GM19035 (cell line): Measurements from ENCODE around the gene ASPHD2.
"Not testable (repeated sequence)": the region's sequence is repeated elsewhere in the genome, so short reads cannot be mapped to it uniquely, and the experiment has no call there.

Experiments
- ATAC-seq: cut with Tn5 transposase; IDR thresholded peaks from one replicate; pipeline ENCODE4 v1.9.1; 2021; ENCODE audit not compliant: unreplicated experiment

ASPHD2 gene

DNA sequence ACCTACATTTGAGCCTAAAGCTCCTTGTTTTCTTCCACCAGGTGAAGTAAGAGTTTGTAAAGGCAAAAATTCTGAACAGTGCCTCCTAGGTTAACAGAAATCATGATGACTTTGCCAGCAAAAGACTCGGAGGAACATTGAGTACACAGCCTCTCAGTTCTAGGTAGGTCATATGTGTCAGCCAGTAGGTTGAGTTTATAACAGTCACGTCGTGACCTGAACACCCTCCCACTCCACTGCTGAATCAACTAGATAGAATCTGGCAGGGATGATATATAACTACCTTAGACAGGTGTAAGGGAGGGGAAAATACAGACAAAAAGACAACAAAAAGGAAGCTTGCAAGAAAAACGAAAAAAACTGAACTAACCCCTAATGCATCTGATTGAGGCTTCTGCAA is 12.8 kb upstream of the ASPHD2 start:
- ATAC-seq, result no peak

DNA sequence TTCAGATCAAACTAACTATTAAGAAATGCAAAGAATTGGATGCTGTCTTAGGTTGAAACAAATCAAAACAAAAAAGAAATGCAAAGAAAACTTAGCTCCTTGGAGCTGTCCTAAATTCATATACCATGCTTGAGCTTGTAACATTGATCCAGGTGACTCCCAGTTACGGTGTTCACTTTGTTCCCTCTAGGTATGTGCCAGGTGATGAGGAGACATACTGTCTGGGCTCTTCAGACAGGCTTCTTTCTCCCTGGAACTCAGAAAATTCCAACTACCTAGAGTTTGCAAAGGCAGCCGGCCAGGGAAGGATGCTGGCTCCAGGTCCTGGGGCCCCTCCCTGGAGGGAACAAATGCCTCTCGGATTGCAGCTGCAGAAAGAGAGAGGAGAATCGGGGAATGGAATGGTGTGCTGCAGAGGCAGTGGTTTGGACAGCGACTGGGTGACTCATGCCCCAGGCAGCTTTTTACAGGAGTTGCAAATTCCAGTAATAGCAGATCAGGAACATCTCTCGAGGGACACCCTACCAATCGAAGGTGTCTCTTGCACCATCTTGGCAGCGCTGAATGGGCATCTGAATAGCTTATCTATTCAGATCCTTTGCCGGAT is 12.3 kb upstream of the ASPHD2 start:
- ATAC-seq, result no peak

- ATAC-seq, result no peak
These were observed 11.7 kb upstream of the ASPHD2 start for GRCh38 chr22:26417406-26417805.

DNA sequence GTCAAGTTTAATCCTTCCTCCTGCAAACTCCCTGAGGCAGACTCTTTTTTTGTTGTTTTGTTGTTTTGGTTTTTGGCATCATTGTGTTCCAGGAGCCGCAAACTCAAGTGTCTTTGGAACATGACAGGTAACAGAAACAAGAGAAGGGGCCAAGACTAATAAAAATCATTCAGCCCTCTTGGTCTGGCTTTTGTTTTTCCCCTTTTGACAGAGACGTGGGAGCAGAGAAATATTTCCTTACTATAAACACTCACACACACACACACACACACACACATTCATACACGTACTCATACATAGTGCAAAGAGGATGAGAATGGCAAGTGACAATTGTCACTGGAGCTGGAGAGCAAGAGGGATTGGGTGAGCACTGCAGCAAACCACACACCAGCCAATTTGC is 10.4 kb upstream of the ASPHD2 start:
- ATAC-seq, result no peak

- no peak for ATAC-seq
These were observed 2.1 kb upstream of the ASPHD2 start for GRCh38 chr22:26426924-26427323.

DNA sequence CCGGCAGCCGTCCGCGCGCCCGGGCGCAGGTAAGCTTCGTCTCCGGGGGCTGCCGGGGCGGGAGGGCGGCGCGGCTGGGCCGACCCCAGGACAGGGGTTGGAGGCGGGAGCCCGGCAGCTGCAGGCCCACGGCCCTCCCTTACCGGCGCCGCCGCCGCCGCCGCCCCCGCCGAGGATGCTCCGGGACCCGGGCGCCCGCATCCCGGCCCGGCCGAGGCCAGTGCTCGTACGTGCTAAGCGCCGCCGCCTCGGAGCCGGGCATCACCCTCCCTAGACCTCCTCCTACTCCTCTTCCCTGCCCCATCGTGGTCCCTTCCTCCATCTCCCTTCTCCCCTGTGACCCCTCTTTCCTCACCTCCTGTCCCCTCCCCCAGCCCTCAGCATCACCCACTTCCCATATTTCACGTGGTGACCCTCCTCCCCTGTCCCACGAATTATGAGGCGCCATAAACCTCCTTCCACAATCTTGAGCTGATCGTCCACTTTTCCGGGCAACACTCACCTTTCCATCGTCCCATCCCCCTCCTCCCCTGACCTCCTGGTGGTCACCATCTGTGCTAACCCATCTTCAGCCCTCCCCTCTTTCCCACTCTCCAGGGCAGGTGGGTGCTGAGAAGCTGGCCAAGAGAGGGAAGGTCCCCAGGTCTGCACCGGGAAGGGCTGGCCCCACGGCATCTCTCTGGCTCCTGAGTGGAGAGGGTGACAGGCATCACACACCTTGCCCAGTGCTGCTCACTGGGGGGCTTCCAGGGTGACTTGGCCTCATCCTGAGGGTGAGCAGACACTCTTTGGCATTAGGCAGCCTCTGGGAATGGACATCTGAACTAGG is 612 bp downstream of the ASPHD2 start:
- ATAC-seq, result peak; percentile 7

DNA sequence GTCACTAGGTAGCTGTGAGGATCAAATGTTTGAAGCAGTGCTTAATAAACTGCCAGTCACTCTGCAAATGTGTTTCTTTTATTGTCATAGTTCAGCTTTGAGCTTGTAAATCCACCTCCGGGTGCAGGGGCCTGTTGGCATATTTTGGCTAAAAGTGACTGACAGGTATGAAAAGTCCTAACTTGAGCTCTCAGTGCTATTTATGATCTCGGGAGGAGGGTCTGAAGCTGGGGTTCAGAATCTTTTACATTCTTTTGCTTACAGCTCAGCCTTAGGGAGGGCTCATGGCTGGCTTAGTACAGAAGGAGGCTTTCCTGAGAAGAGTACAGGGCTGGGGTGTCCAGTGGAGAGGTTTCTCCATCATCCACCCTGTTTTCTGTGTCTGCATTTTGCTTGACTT is 1.5 kb downstream of the ASPHD2 start:
- ATAC-seq, result no peak

GRCh38 chr22:26431261-26431995 is 2.4 kb downstream of the ASPHD2 start:
- no peak for ATAC-seq

GRCh38 chr22:26432619-26433311 is 3.7 kb downstream of the ASPHD2 start:
- ATAC-seq, result no peak

GRCh38 chr22:26433805-26434204 is 4.7 kb downstream of the ASPHD2 start:
- no peak for ATAC-seq

GRCh38 chr22:26435327-26436093 is 6.5 kb downstream of the ASPHD2 start:
- no peak for ATAC-seq

- no peak for ATAC-seq
These were observed 7.9 kb downstream of the ASPHD2 start for GRCh38 chr22:26436903-26437515.

- no peak for ATAC-seq
These were observed 8.8 kb downstream of the ASPHD2 start for GRCh38 chr22:26437694-26438392.

GRCh38 chr22:26438776-26439175 is 9.7 kb downstream of the ASPHD2 start:
- not testable (repeated sequence) for ATAC-seq

- no peak for ATAC-seq
These were observed 10.5 kb downstream of the ASPHD2 start for GRCh38 chr22:26439559-26439958.

- ATAC-seq, result no peak
These were observed 13.2 kb downstream of the ASPHD2 start for GRCh38 chr22:26442086-26442756.

DNA sequence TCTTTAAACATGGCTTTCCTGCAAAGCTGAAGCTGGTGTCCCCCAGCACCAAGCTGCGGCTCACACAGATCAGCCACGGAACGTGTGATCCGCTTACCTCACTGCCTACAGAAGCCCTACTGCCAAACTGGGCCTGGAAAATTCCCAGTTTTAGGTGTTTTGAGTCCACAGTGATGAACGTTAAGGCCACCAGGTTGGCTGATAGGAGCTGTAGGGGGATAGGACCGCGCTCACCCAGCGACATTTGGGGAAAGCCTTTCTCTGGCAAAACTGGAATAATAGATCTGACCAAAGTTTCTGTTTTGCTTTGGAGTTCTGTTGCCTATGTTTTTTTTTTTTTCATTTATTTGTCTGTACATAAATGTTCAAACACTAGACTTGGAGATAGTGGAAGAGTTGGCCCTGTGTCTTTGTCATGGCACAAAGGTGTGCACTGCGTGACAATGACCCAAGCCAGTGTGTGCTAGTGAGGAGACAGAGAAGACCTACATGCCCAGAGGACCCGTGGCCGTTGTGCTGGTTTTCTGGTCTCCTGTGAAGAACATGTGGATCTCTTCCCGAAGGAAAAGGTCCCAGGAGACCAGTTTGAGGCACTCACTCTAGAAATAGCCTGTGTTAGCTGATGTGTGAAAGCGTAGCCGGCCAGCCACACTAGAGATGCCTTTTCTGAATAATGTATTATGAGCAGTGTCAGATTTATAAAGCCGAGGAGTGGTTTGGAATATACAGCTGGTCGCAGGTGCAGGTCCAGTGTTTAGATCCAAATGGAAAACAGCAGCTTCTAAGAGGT is 15.0 kb downstream of the ASPHD2 start:
- ATAC-seq, result no peak

DNA sequence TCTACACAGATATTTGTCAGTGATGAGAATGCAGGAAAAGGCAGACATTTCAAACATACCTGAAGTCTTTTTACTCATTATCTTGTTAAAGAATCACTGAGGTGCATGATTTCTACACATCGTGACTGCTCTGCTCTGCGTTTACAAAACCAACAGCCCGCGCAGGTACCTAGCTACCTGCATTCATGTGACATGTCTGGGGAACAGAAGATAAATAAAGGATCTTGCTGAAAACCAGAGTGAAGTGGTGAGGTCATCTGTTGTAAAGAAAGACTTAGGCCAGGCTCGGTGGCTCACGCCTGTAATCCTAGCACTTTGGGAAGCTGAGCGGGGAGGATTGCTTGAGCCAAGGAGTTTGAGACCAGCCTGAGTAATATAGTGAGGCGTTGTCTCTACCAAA is 15.7 kb downstream of the ASPHD2 start:
- no peak for ATAC-seq
